HepG2 (cell line): ENCODE data around the gene CHMP4B. TPM values are rescaled to one million over a fixed set of nuclear protein-coding genes. Genes with fewer than 3 reads are reported as not detected.
A peak's percentile ranks its signal among the peaks of the same experiment; 100 is the strongest.

ENCODE experiments used
- E2F2 ChIP-seq: sonication (generic); formaldehyde crosslinking; IDR thresholded peaks from 2 replicates; pipeline ENCODE4 v1.4.0; 2020; ENCODE audit warnings: missing genetic modification reagents, borderline replicate concordance
- EEA1 ChIP-seq: sonication (generic); formaldehyde crosslinking; IDR thresholded peaks from 2 replicates; pipeline ENCODE4 v1.5.1; 2020; ENCODE audit warnings: mild to moderate bottlenecking, missing genetic modification reagents, borderline replicate concordance
- IRF1 ChIP-seq: sonication (generic); formaldehyde crosslinking; IDR thresholded peaks from 2 replicates; pipeline ENCODE4 v1.4.0; 2020; ENCODE audit warnings: low read depth, mild to moderate bottlenecking, missing genetic modification reagents
- IRF2 ChIP-seq: IDR thresholded peaks from 2 replicates; pipeline ENCODE4 v1.6.1; 2018; ENCODE audit warnings: missing genetic modification reagents, missing compliant biosample characterization
- ISX ChIP-seq: sonication (generic); formaldehyde crosslinking; conservative IDR thresholded peaks from 2 replicates; pipeline ENCODE4 v1.5.0; 2020; ENCODE audit warnings: missing genetic modification reagents
- MIER2 ChIP-seq: IDR thresholded peaks from 2 replicates; pipeline ENCODE4 v1.6.1; 2016; ENCODE audit warnings: missing biosample characterization, missing genetic modification reagents
- MXI1 ChIP-seq: IDR thresholded peaks from 3 replicates; pipeline ENCODE4 v1.6.1; 2012; ENCODE audit warnings: low read depth, low read length, inconsistent platforms, borderline replicate concordance
- RFX3 ChIP-seq: IDR thresholded peaks from 2 replicates; pipeline ENCODE4 v1.6.1; 2016; ENCODE audit warnings: missing biosample characterization, missing genetic modification reagents
- SRF ChIP-seq: IDR thresholded peaks from 2 replicates; pipeline ENCODE4 v1.6.1; 2011; ENCODE audit warnings: mild to moderate bottlenecking, low read depth, low read length, moderate library complexity
- ZNF318 ChIP-seq: sonication (generic); formaldehyde crosslinking; IDR thresholded peaks from 2 replicates; pipeline ENCODE4 v1.4.0; 2020; ENCODE audit warnings: mild to moderate bottlenecking, missing genetic modification reagents
- ZNF362 ChIP-seq: sonication (generic); formaldehyde crosslinking; IDR thresholded peaks from 2 replicates; pipeline ENCODE4 v1.4.0; 2020; ENCODE audit warnings: missing genetic modification reagents, mild to moderate bottlenecking, borderline replicate concordance
- ZNF430 ChIP-seq: sonication (generic); formaldehyde crosslinking; IDR thresholded peaks from 2 replicates; pipeline ENCODE4 v1.9.0; 2021; ENCODE audit warnings: mild to moderate bottlenecking, missing genetic modification reagents
- ZNF432 ChIP-seq: sonication (generic); formaldehyde crosslinking; IDR thresholded peaks from 2 replicates; pipeline ENCODE4 v1.5.0; 2020; ENCODE audit warnings: missing genetic modification reagents, mild to moderate bottlenecking, borderline replicate concordance
- ZNF616 ChIP-seq: sonication (generic); formaldehyde crosslinking; IDR thresholded peaks from 2 replicates; pipeline ENCODE4 v1.5.0; 2020; ENCODE audit warnings: low read depth, mild to moderate bottlenecking, missing genetic modification reagents
- ZNF670 ChIP-seq: sonication (generic); formaldehyde crosslinking; IDR thresholded peaks from 2 replicates; pipeline ENCODE4 v1.8.0; 2022; ENCODE audit warnings: mild to moderate bottlenecking, missing genetic modification reagents, borderline replicate concordance
- ZNF740 ChIP-seq: sonication (generic); formaldehyde crosslinking; IDR thresholded peaks from 2 replicates; pipeline ENCODE4 v1.4.0; 2020; ENCODE audit warnings: missing genetic modification reagents
- ZNF749 ChIP-seq: sonication (generic); formaldehyde crosslinking; IDR thresholded peaks from 2 replicates; pipeline ENCODE4 v1.8.0; 2022; ENCODE audit warnings: mild to moderate bottlenecking, missing genetic modification reagents, moderate library complexity, borderline replicate concordance
- ZSCAN21 ChIP-seq: sonication (generic); formaldehyde crosslinking; IDR thresholded peaks from 2 replicates; pipeline ENCODE4 v1.8.0; 2022; ENCODE audit warnings: mild to moderate bottlenecking, missing genetic modification reagents, moderate library complexity, borderline replicate concordance
- polyA plus RNA-seq, 8 experiments: library from polyadenylated mRNA; depleted of rRNA in 3 of 8; stranded (reverse) in 7 of 8; unstranded in 1 of 8; fragments of >200 nt; fragmentation: Illumina TruSeq in 4 of 8; extraction: Trizol in 4 of 8; gene quantifications; 2 replicates each; pipeline versions ENCODE4 v1.2.1 to v1.2.3, GENCODE V29; 2011 to 2016; ENCODE audit warnings: low read depth in 4 of 8, missing spikeins in 1 of 8, mixed read lengths in 1 of 8; ENCODE audit not compliant: insufficient read depth in 1 of 8
- total RNA-seq, 5 experiments: library from RNA; depleted of rRNA; stranded (reverse); fragments of >200 nt; fragmentation: Illumina TruSeq; extraction: Trizol; gene quantifications; 2 replicates each; pipeline ENCODE4 v1.2.3, GENCODE V29; 2016; ENCODE audit warnings: low read depth in 1 of 5

Gene CHMP4B
- total and polyA plus RNA-seq, 2 of the 13 experiments (the other 11 are each of a cell fraction or from before 2014, with no cell fraction given), result 40.1 to 45.6 TPM

GRCh38 chr20:33862709-33863403 lies 51.7 kb downstream of the CHMP4B start (continued):
- TF ChIP-seq ZNF616 (CRISPR knock-in tag), result no peak
- no peak for TF ChIP-seq ZNF318
- TF ChIP-seq IRF2, result no peak
- TF ChIP-seq MXI1, result no peak
- TF ChIP-seq ZNF362 (CRISPR knock-in tag), result no peak
- peak; percentile 53; the same call in 1 of the 2 replicates for TF ChIP-seq ZSCAN21 (CRISPR knock-in tag)
- TF ChIP-seq ZNF432 (CRISPR knock-in tag), result no peak
- no peak for TF ChIP-seq MIER2 (CRISPR knock-in tag)
- no peak for TF ChIP-seq ISX (CRISPR knock-in tag)
- TF ChIP-seq EEA1 (CRISPR knock-in tag), result no peak
- no peak for TF ChIP-seq SRF
- 0 out of 2 replicates have a peak, but pooled peaks have one; percentile 44 for TF ChIP-seq ZNF740 (CRISPR knock-in tag)
- TF ChIP-seq ZNF749 (CRISPR knock-in tag), result no peak
- TF ChIP-seq ZNF670 (CRISPR knock-in tag), result no peak
- no peak for TF ChIP-seq IRF1
- TF ChIP-seq ZNF430 (CRISPR knock-in tag), result no peak
- TF ChIP-seq E2F2 (CRISPR knock-in tag), result no peak
- no peak for TF ChIP-seq RFX3 (CRISPR knock-in tag)
